IMR-90 (cell line): ENCODE data around the gene SLC38A1. TPM values are rescaled to one million over a fixed set of nuclear protein-coding genes. Genes with fewer than 3 reads are reported as not detected.

Experiments
- ATAC-seq: fragments of 200-7000 bp; cut with Tn5 transposase; 2 replicates; pipeline ENCODE4 v1.9.1; 2020; ENCODE audit warnings: low read depth, mild to moderate bottlenecking, moderate library complexity
- BruUV-seq: library from RNA; stranded (reverse); fragments of 400-500 nt; replicated peaks from 2 replicates; lab custom pipeline; 2021; lab: Mats Ljungman, UMichigan
- CTCF ChIA-PET: fragments of 300-600 bp; formaldehyde crosslinking; extraction: SDS; loops from one replicate; lab custom pipeline; 2021; ENCODE audit warnings: antibody characterized with exemption; lab: Yijun Ruan, JAX
- POLR2A ChIA-PET: fragments of 300-600 bp; sonication (Branson Sonifier 250); formaldehyde crosslinking; loops from one replicate; lab custom pipeline; 2022; ENCODE audit warnings: antibody characterized with exemption; ENCODE audit not compliant: unreplicated experiment; lab: Charles Lee
- DNase-seq: peaks from one replicate; pipeline ENCODE4 v3.0.0; 2013
- H2AFZ ChIP-seq: replicated peaks from 2 replicates; pipeline ENCODE3; 2013; ENCODE audit warnings: low read length, mild to moderate bottlenecking; ENCODE audit not compliant: poor library complexity
- H2AK5ac ChIP-seq: 2 replicates; pipeline ENCODE4 v1.6.1; 2013; ENCODE audit warnings: low read depth, low read length, inconsistent platforms
- H2AK9ac ChIP-seq: replicated peaks from 2 replicates; pipeline ENCODE3; 2013; ENCODE audit warnings: mild to moderate bottlenecking, low read depth, low read length, moderate library complexity; ENCODE audit not compliant: poor library complexity
- H2BK120ac ChIP-seq: 2 replicates; pipeline ENCODE4 v1.6.1; 2013; ENCODE audit warnings: low read depth, low read length, inconsistent platforms
- H2BK15ac ChIP-seq: 3 replicates; pipeline ENCODE4 v1.6.1; 2013; ENCODE audit warnings: low read depth, low read length, inconsistent platforms
- H2BK20ac ChIP-seq: 2 replicates; pipeline ENCODE4 v1.6.1; 2013; ENCODE audit warnings: low read depth, mild to moderate bottlenecking, inconsistent platforms, low read length, moderate library complexity
- H2BK5ac ChIP-seq: 2 replicates; pipeline ENCODE4 v1.6.1; 2013; ENCODE audit warnings: mild to moderate bottlenecking, low read depth, low read length, inconsistent platforms; ENCODE audit not compliant: poor library complexity, severe bottlenecking
- H3K14ac ChIP-seq: replicated peaks from 2 replicates; pipeline ENCODE4 v1.6.1; 2013; ENCODE audit warnings: low read depth, low read length, inconsistent platforms
- H3K18ac ChIP-seq: 2 replicates; pipeline ENCODE4 v1.6.1; 2013; ENCODE audit warnings: low read depth, low read length, control low read depth
- H3K23ac ChIP-seq: 2 replicates; pipeline ENCODE4 v1.6.1; 2013; ENCODE audit warnings: low read depth, low read length, inconsistent platforms
- H3K27ac ChIP-seq: 2 replicates; pipeline ENCODE4 v1.5.1; 2013; ENCODE audit warnings: mild to moderate bottlenecking, control low read depth, low read length; ENCODE audit not compliant: insufficient read depth
- H3K27me3 ChIP-seq: 2 replicates; pipeline ENCODE4 v1.6.1; 2013; ENCODE audit warnings: low read length; ENCODE audit not compliant: control insufficient read depth, insufficient read depth
- H3K36me3 ChIP-seq: 2 replicates; pipeline ENCODE4 v1.6.1; 2013; ENCODE audit warnings: low read length, mixed read lengths; ENCODE audit not compliant: control insufficient read depth, insufficient read depth
- H3K4ac ChIP-seq: 2 replicates; pipeline ENCODE4 v1.6.1; 2013; ENCODE audit warnings: low read depth, low read length, inconsistent platforms
- H3K4me1 ChIP-seq: 2 replicates; pipeline ENCODE4 v1.6.1; 2013; ENCODE audit warnings: low read length, mixed read lengths; ENCODE audit not compliant: control insufficient read depth, insufficient read depth
- H3K4me2 ChIP-seq: 2 replicates; pipeline ENCODE4 v1.6.1; 2013; ENCODE audit warnings: low read depth, mild to moderate bottlenecking, control low read depth, low read length, moderate library complexity
- H3K4me3 ChIP-seq: 2 replicates; pipeline ENCODE4 v1.5.1; 2013; ENCODE audit warnings: low read depth, mild to moderate bottlenecking, control low read depth, low read length, moderate library complexity; ENCODE audit not compliant: insufficient read depth
- H3K56ac ChIP-seq: 2 replicates; pipeline ENCODE4 v1.6.1; 2013; ENCODE audit warnings: low read length, inconsistent platforms; ENCODE audit not compliant: insufficient read depth; ENCODE audit errors: extremely low read depth
- H3K79me1 ChIP-seq, 2 experiments: 2 replicates each; pipeline ENCODE4 v1.6.1; 2013; ENCODE audit warnings: low read length in 2 of 2, inconsistent platforms in 1 of 2, low read depth in 1 of 2
- H3K9ac ChIP-seq: 2 replicates; pipeline ENCODE4 v1.6.1; 2013; ENCODE audit warnings: low read depth, low read length, control low read depth
- H3K9me1 ChIP-seq: 2 replicates; pipeline ENCODE4 v1.6.1; 2013; ENCODE audit warnings: low read length, inconsistent platforms; ENCODE audit not compliant: insufficient read depth
- H3K9me3 ChIP-seq: 2 replicates; pipeline ENCODE4 v1.6.1; 2013; ENCODE audit warnings: low read length; ENCODE audit not compliant: control insufficient read depth, insufficient read depth
- H4K20me1 ChIP-seq: 2 replicates; pipeline ENCODE4 v1.6.1; 2013; ENCODE audit warnings: low read length, inconsistent platforms; ENCODE audit not compliant: insufficient read depth
- H4K5ac ChIP-seq: 2 replicates; pipeline ENCODE4 v1.6.1; 2013; ENCODE audit warnings: mild to moderate bottlenecking, low read depth, low read length, control low read depth
- H4K8ac ChIP-seq, 2 experiments: 2 replicates each; pipeline ENCODE4 v1.6.1; 2013; ENCODE audit warnings: low read depth in 2 of 2, low read length in 2 of 2, control low read depth in 1 of 2, inconsistent platforms in 1 of 2
- H4K91ac ChIP-seq: 2 replicates; pipeline ENCODE4 v1.6.1; 2013; ENCODE audit warnings: low read depth, low read length, inconsistent platforms; ENCODE audit not compliant: insufficient read depth
- BHLHE40 ChIP-seq: fragments of 150-350 bp; IDR thresholded peaks from 2 replicates; pipeline ENCODE4 v1.6.1; 2016; ENCODE audit warnings: mild to moderate bottlenecking, low read depth, low read length
- CEBPB ChIP-seq: IDR thresholded peaks from 2 replicates; pipeline ENCODE4 v1.6.1; 2012; ENCODE audit warnings: low read depth, low read length, improper control_type of control experiment
- CHD1 ChIP-seq: IDR thresholded peaks from 2 replicates; pipeline ENCODE4 v1.6.1; 2012; ENCODE audit warnings: low read depth, low read length, improper control_type of control experiment
- CTCF ChIP-seq: conservative IDR thresholded peaks from 2 replicates; pipeline ENCODE4 v1.5.1; 2012; ENCODE audit warnings: mild to moderate bottlenecking, low read depth, low read length, improper control_type of control experiment
- ELK1 ChIP-seq: fragments of 150-350 bp; IDR thresholded peaks from 2 replicates; pipeline ENCODE4 v1.6.1; 2016; ENCODE audit warnings: low read depth, mild to moderate bottlenecking, low read length, moderate library complexity, borderline replicate concordance
- FOS ChIP-seq: fragments of 150-350 bp; IDR thresholded peaks from 2 replicates; pipeline ENCODE4 v1.6.1; 2016; ENCODE audit warnings: low read depth, low read length
- MAFK ChIP-seq: IDR thresholded peaks from 2 replicates; pipeline ENCODE4 v1.6.1; 2012; ENCODE audit warnings: low read depth, low read length, improper control_type of control experiment
- MAZ ChIP-seq: IDR thresholded peaks from 2 replicates; pipeline ENCODE4 v1.6.1; 2012; ENCODE audit warnings: low read depth, mild to moderate bottlenecking, low read length, improper control_type of control experiment, moderate library complexity, borderline replicate concordance
- MXI1 ChIP-seq: IDR thresholded peaks from 2 replicates; pipeline ENCODE4 v1.6.1; 2012; ENCODE audit warnings: low read depth, mild to moderate bottlenecking, low read length, moderate library complexity, borderline replicate concordance
- NFE2L2 ChIP-seq: fragments of 150-350 bp; IDR thresholded peaks from 2 replicates; pipeline ENCODE4 v1.6.1; 2016; ENCODE audit warnings: low read depth, mild to moderate bottlenecking, low read length
- POLR2A ChIP-seq: IDR thresholded peaks from 2 replicates; pipeline ENCODE4 v1.6.1; 2012; ENCODE audit warnings: mild to moderate bottlenecking, low read depth, low read length
- RAD21 ChIP-seq: IDR thresholded peaks from 2 replicates; pipeline ENCODE4 v1.6.1; 2012; ENCODE audit warnings: low read length, improper control_type of control experiment
- RCOR1 ChIP-seq: IDR thresholded peaks from 2 replicates; pipeline ENCODE4 v1.6.1; 2012; ENCODE audit warnings: mild to moderate bottlenecking, low read length, improper control_type of control experiment; ENCODE audit not compliant: insufficient replicate concordance
- RFX5 ChIP-seq: IDR thresholded peaks from 2 replicates; pipeline ENCODE4 v1.8.0; 2012; ENCODE audit warnings: low read depth, mild to moderate bottlenecking, low read length, moderate library complexity
- SMC3 ChIP-seq: fragments of 150-350 bp; IDR thresholded peaks from 2 replicates; pipeline ENCODE4 v1.6.1; 2016; ENCODE audit warnings: low read depth, mild to moderate bottlenecking, antibody characterized with exemption, low read length, moderate library complexity
- USF2 ChIP-seq: fragments of 150-350 bp; IDR thresholded peaks from 2 replicates; pipeline ENCODE4 v1.6.1; 2017; ENCODE audit warnings: mild to moderate bottlenecking, antibody characterized with exemption, low read length, low read depth
- WGBS, 2 experiments: methylation state at CpG; one replicate each; pipeline versions ENCODE4 v1.1.5 to v1.1.7; 2013; ENCODE audit warnings: missing lambda C conversion rate in 2 of 2; ENCODE audit not compliant: insufficient read length in 1 of 2; ENCODE audit errors: extremely low coverage in 2 of 2; 5-methylcytosine and 5-hydroxymethylcytosine counted together
- dilution Hi-C: fragments of 300-500 bp; cut with HindIII; formaldehyde crosslinking; loops from one replicate; pipeline ENCODE4 v1.14.3; 2018; ENCODE audit warnings: low sequenced_read_pairs; ENCODE audit not compliant: unreplicated experiment
- in situ Hi-C: fragments of 300-500 bp; cut with MboI; formaldehyde crosslinking; loops from 3 replicates; pipeline ENCODE4 v1.14.3; 2019; ENCODE audit warnings: low sequenced_read_pairs, inconsistent platforms, mixed read lengths
- intact Hi-C: fragments of 100-400 bp; cut with micrococcal nuclease; formaldehyde crosslinking; loops from 2 replicates; pipeline ENCODE4 v1.10.0; 2022
- polyA plus RNA-seq, 3 experiments: library from polyadenylated mRNA; depleted of rRNA; stranded (reverse); fragments of >200 nt; gene quantifications; 2 replicates each; pipeline ENCODE4 v1.2.3, GENCODE V29; 2012; ENCODE audit warnings: low replicate concordance in 1 of 3
- total RNA-seq: library from RNA; depleted of rRNA; stranded (reverse); fragments of >200 nt; gene quantifications from 2 replicates; pipeline ENCODE4 v1.2.3, GENCODE V29; 2012

Gene SLC38A1
- total and polyA plus RNA-seq, 2 of the 4 experiments (the other 2 are of a cell fraction), result 22.8 to 61.5 TPM

- H2AK5ac ChIP-seq, result no peak overlapping the region
- H2BK15ac ChIP-seq, result no peak overlapping the region
- H3K9ac ChIP-seq, result no peak overlapping the region
- H2AFZ ChIP-seq, result no peak overlapping the region
- intact Hi-C loops (no loop called here), in situ Hi-C loops (loop anchor here (25.0 kb wide), 1 partner anchor 523 kb away; no protein-coding TSS in a partner anchor), dilution Hi-C loops (no loop called here)
- DNase-seq, result no peak
- H3K4me1 ChIP-seq, result peaks cover 3% of the 10 kb centered on the region
- H4K8ac ChIP-seq, result no peak overlapping the region
- no peak overlapping the region for H4K5ac ChIP-seq
- H3K18ac ChIP-seq, result no peak overlapping the region
- H2BK20ac ChIP-seq, result no peak overlapping the region
- no peak overlapping the region for H2AK9ac ChIP-seq
- no peak overlapping the region for H4K91ac ChIP-seq
- no peak overlapping the region for H3K23ac ChIP-seq
- WGBS, 2 experiments, result no CpG with 5 or more reads among the region's 3 CpGs
- H3K4ac ChIP-seq, result no peak overlapping the region
- no peak overlapping the region for H3K27ac ChIP-seq
- ChIA-PET CTCF (no interaction called here), POLR2A (no interaction called here)
- TF ChIP-seq USF2 (no peak), CHD1 (no peak), POLR2A (no peak), MAZ (no peak), FOS (no peak), RAD21 (no peak), RCOR1 (no peak), MAFK (no peak), BHLHE40 (no peak), ELK1 (no peak), MXI1 (no peak), CEBPB (no peak), NFE2L2 (no peak), CTCF (no peak), SMC3 (no peak), RFX5 (no peak)
- H3K9me1 ChIP-seq, result no peaks in the 10 kb centered on the region
- no peaks in the 10 kb centered on the region for H3K9me3 ChIP-seq
- H4K20me1 ChIP-seq, result no peaks in the 10 kb centered on the region
- no peaks in the 10 kb centered on the region for H3K36me3 ChIP-seq
- no TSS peak for BruUV-seq
- ATAC-seq, result no peak
- no peak overlapping the region for H3K4me3 ChIP-seq
- H3K14ac ChIP-seq, result no peak overlapping the region
- no peaks in the 10 kb centered on the region for H3K79me1 ChIP-seq
- no peak overlapping the region for H3K4me2 ChIP-seq
- peaks cover 2% of the 10 kb centered on the region; the same call in 1 of the 2 replicates for H3K27me3 ChIP-seq
- no peak overlapping the region for H2BK120ac ChIP-seq
- no peak overlapping the region for H3K56ac ChIP-seq
- H2BK5ac ChIP-seq, result no peak overlapping the region
These were observed 104.6 kb downstream of the SLC38A1 start for GRCh38 chr12:46164186-46164761.
